DND-41 (cell line): ENCODE results near the gene LRRC28.

ENCODE experiments used
- ATAC-seq: fragments of 200-7000 bp; cut with Tn5 transposase; 3 replicates; pipeline ENCODE4 v1.9.1; 2021; ENCODE audit warnings: low read depth; ENCODE audit not compliant: insufficient read depth
- DNase-seq: peaks from one replicate; pipeline ENCODE4 v3.0.0-alpha.2; 2020
- H2AFZ ChIP-seq: 2 replicates; pipeline ENCODE4 v1.6.0; 2012; ENCODE audit warnings: low read depth, low read length
- H3K27ac ChIP-seq: 2 replicates; pipeline ENCODE4 v1.5.1; 2012; ENCODE audit warnings: low read length, inconsistent platforms
- H3K27me3 ChIP-seq: fragments of 200-600 bp; sonication (generic); 2 replicates; pipeline ENCODE4 v1.6.0; 2012; ENCODE audit warnings: low read length, mild to moderate bottlenecking, inconsistent platforms; ENCODE audit not compliant: insufficient read depth, poor library complexity
- H3K36me3 ChIP-seq: 2 replicates; pipeline ENCODE4 v1.5.1; 2012; ENCODE audit warnings: low read length, inconsistent platforms; ENCODE audit not compliant: insufficient read depth
- H3K4me1 ChIP-seq: 2 replicates; pipeline ENCODE4 v1.5.1; 2012; ENCODE audit warnings: mild to moderate bottlenecking, low read length; ENCODE audit not compliant: insufficient read depth
- H3K4me2 ChIP-seq: 2 replicates; pipeline ENCODE4 v1.6.0; 2012; ENCODE audit warnings: mild to moderate bottlenecking, moderate library complexity, low read length, inconsistent platforms; ENCODE audit not compliant: insufficient read depth
- H3K4me3 ChIP-seq, 2 experiments: fragments of 200-600 bp in 1 of 2; shearing (Covaris generic) in 1 of 2; 2 replicates each; pipeline ENCODE4 v1.5.1; 2012 to 2016; ENCODE audit warnings: inconsistent platforms in 2 of 2, low read length in 2 of 2, mild to moderate bottlenecking in 2 of 2, low read depth in 1 of 2, moderate library complexity in 1 of 2
- H3K79me2 ChIP-seq: 2 replicates; pipeline ENCODE4 v1.6.0; 2012; ENCODE audit warnings: low read length, inconsistent platforms; ENCODE audit not compliant: insufficient read depth
- H3K9ac ChIP-seq: 2 replicates; pipeline ENCODE4 v1.6.0; 2012; ENCODE audit warnings: low read depth, mild to moderate bottlenecking, inconsistent platforms, low read length, moderate library complexity
- H3K9me3 ChIP-seq: 2 replicates; pipeline ENCODE4 v1.5.1; 2012; ENCODE audit warnings: low read length, moderate library complexity, mild to moderate bottlenecking, inconsistent platforms; ENCODE audit not compliant: insufficient read depth, severe bottlenecking
- H4K20me1 ChIP-seq: 2 replicates; pipeline ENCODE4 v1.6.0; 2012; ENCODE audit warnings: low read length; ENCODE audit not compliant: insufficient read depth
- EZH2 ChIP-seq: IDR thresholded peaks from 3 replicates; pipeline ENCODE4 v1.6.1; 2012; ENCODE audit warnings: borderline replicate concordance, low read depth, mild to moderate bottlenecking, moderate library complexity, low read length, inconsistent platforms; ENCODE audit not compliant: severe bottlenecking
- TF ChIP-seq, protein P1 (sequence below): IDR thresholded peaks from 2 replicates; pipeline ENCODE4 v1.5.1; 2012; ENCODE audit warnings: borderline replicate concordance, low read length, moderate library complexity, mild to moderate bottlenecking; ENCODE audit not compliant: poor library complexity, severe bottlenecking; ENCODE audit errors: extremely low read depth

LRRC28 gene

DNA sequence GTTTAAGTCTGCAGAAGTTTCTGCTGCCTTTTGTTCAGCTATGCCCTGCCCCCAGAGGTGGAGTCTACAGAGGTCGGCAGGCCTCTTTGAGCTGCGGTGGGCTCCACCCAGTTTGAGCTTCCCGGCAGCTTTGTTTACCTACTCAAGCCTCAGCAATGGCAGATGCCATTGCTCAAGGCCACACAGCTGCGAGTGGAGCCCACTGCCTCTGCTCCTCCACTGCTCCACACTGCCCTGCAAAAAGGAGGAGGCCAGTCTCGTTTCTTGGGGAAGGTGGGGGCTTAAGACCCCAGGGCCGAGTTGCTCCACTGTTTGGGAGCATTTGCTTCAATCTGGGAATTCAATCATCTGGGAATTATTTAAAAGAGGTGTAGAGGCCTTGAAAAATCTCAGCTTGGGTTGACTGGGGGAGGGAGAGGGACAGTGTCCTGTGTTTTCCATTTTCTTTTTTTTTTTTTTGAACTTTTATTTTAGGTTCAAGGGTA is 169.9 kb downstream of the LRRC28 start:
- ATAC-seq: no peak
- H3K36me3 ChIP-seq: no peaks in the 10 kb centered on the region
- no peak overlapping the region for H3K9ac ChIP-seq
- no peaks in the 10 kb centered on the region for H3K79me2 ChIP-seq
- H3K4me1 ChIP-seq: peaks cover 17% of the 10 kb centered on the region
- no peak for DNase-seq
- H3K4me3 ChIP-seq: no peak overlapping the region
- TF ChIP-seq, protein P1, sequence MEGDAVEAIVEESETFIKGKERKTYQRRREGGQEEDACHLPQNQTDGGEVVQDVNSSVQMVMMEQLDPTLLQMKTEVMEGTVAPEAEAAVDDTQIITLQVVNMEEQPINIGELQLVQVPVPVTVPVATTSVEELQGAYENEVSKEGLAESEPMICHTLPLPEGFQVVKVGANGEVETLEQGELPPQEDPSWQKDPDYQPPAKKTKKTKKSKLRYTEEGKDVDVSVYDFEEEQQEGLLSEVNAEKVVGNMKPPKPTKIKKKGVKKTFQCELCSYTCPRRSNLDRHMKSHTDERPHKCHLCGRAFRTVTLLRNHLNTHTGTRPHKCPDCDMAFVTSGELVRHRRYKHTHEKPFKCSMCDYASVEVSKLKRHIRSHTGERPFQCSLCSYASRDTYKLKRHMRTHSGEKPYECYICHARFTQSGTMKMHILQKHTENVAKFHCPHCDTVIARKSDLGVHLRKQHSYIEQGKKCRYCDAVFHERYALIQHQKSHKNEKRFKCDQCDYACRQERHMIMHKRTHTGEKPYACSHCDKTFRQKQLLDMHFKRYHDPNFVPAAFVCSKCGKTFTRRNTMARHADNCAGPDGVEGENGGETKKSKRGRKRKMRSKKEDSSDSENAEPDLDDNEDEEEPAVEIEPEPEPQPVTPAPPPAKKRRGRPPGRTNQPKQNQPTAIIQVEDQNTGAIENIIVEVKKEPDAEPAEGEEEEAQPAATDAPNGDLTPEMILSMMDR: no peak
- no peak for TF ChIP-seq EZH2
- H3K9me3 ChIP-seq: no peaks in the 10 kb centered on the region
- no peak overlapping the region for H3K4me2 ChIP-seq
- H3K27ac ChIP-seq: no peak overlapping the region
- no peaks in the 10 kb centered on the region for H4K20me1 ChIP-seq
- no peaks in the 10 kb centered on the region for H3K27me3 ChIP-seq
- peak overlapping the region; percentile 49; the same call in 1 of the 2 replicates for H2AFZ ChIP-seq

DNA sequence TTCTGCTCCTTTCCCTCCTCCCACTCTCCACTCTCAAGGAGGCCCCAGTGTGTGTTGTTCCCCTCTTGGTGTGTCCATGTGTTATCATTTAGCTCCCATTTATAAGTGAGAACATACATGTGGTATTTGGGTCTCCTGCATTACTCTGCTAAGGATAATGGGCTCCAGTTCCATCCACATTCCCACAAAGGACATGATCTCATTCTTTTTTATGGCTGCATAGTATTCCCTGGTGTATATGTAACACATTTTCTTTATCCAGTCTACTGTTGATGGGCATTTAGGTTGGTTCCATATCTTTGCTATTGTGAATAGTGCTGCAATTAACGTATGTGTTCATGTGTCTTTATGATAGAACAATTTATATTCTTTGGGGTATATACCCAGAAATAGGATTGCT is 170.5 kb downstream of the LRRC28 start:
- TF ChIP-seq, protein P1: no peak
- TF ChIP-seq EZH2: no peak
- Histone ChIP-seq H3K9ac (no peak overlapping the region), H3K36me3 (no peaks in the 10 kb centered on the region), H3K4me3 (no peak overlapping the region), H3K27ac (no peak overlapping the region), H3K27me3 (no peaks in the 10 kb centered on the region), H3K4me2 (no peak overlapping the region), H3K79me2 (no peaks in the 10 kb centered on the region), H3K4me1 (peaks cover 17% of the 10 kb centered on the region), H4K20me1 (no peaks in the 10 kb centered on the region), H2AFZ (no peak overlapping the region), H3K9me3 (no peaks in the 10 kb centered on the region)
- no peak for ATAC-seq
- no peak for DNase-seq

DNA sequence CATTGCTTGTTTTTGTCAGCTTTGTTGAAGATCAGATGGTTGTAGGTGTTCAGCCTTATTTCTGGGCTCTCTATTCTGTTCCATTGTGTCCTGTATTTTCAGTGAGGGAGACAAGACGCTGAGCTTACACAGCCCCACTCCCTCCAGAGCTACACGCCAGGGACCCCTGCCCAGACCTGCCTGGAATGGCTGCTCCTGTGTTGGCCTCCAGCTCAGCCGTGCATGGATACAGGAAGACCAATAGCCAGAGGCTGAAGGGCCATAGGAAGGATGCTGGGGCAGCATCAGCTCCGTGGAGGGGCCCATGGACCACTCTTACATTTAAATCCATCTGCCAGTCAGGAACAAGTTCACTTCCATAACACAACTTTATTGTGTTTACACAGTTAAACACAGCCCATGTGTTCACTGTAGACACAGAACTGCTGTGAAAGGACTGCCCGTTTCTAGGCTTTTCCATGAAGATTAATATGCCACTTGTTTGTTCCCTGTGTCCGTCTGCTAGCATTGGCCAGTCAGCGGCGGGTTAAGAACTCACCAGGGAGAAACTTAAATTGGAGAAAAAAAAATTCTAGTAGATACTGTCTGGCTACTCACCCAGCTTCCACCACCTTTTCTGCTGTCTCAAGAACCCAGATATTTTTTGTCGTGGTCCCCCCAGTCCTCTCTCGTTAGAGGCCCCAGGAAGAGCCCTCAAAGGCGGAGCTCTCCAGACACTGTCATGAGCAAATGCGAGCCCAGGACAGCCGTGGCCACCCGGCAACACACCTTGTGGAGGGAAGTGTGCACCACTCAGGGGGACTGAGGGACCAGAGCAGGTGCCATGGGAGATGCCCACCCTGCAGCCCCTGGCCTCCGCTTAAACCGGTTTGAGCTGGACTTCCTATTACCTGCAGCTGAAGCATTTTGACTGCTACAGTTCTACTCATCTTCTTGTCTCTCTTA is 172.2 kb downstream of the LRRC28 start:
- H3K4me1 ChIP-seq: peaks cover 17% of the 10 kb centered on the region
- H3K9me3 ChIP-seq: no peaks in the 10 kb centered on the region
- no peak overlapping the region for H3K4me3 ChIP-seq
- H3K4me2 ChIP-seq: no peak overlapping the region
- TF ChIP-seq, protein P1: no peak
- TF ChIP-seq EZH2: no peak
- H3K79me2 ChIP-seq: no peaks in the 10 kb centered on the region
- H4K20me1 ChIP-seq: no peaks in the 10 kb centered on the region
- H3K27ac ChIP-seq: no peak overlapping the region
- no peak overlapping the region for H2AFZ ChIP-seq
- no peaks in the 10 kb centered on the region for H3K36me3 ChIP-seq
- H3K9ac ChIP-seq: no peak overlapping the region
- DNase-seq (no peak), ATAC-seq (no peak)
- H3K27me3 ChIP-seq: no peaks in the 10 kb centered on the region
